HepG2 (cell line): ENCODE data around the gene MICOS13. TPM values are rescaled to one million over a fixed set of nuclear protein-coding genes. Genes with fewer than 3 reads are reported as not detected.
A peak's percentile ranks its signal among the peaks of the same experiment; 100 is the strongest.

Source experiments
- ARHGAP35 ChIP-seq: sonication (generic); formaldehyde crosslinking; IDR thresholded peaks from 2 replicates; pipeline ENCODE4 v1.9.0; 2022; ENCODE audit warnings: mild to moderate bottlenecking, inconsistent platforms, moderate library complexity, missing genetic modification reagents, borderline replicate concordance
- CEBPB ChIP-seq: IDR thresholded peaks from 2 replicates; pipeline ENCODE4 v1.6.1; 2011; ENCODE audit warnings: low read depth, low read length, improper control_type of control experiment, borderline replicate concordance
- FOXK1 ChIP-seq: sonication (generic); formaldehyde crosslinking; IDR thresholded peaks from 2 replicates; pipeline ENCODE4 v1.4.0; 2020; ENCODE audit warnings: low read depth, missing genetic modification reagents, borderline replicate concordance
- GFI1 ChIP-seq: sonication (generic); formaldehyde crosslinking; IDR thresholded peaks from 2 replicates; pipeline ENCODE4 v1.5.0; 2020; ENCODE audit warnings: missing genetic modification reagents, mild to moderate bottlenecking, borderline replicate concordance
- HBP1 ChIP-seq: IDR thresholded peaks from 2 replicates; pipeline ENCODE4 v1.6.1; 2016; ENCODE audit warnings: low read depth, control low read depth
- IKZF1 ChIP-seq: fragments of 450-650 bp; IDR thresholded peaks from 2 replicates; pipeline ENCODE4 v1.7.1; 2016
- IKZF5 ChIP-seq: IDR thresholded peaks from 2 replicates; pipeline ENCODE4 v1.6.1; 2018; ENCODE audit warnings: missing genetic modification reagents, mild to moderate bottlenecking, missing compliant biosample characterization
- JUND ChIP-seq: sonication (generic); formaldehyde crosslinking; IDR thresholded peaks from 2 replicates; pipeline ENCODE4 v1.8.0; 2022; ENCODE audit warnings: mild to moderate bottlenecking, missing genetic modification reagents
- MATR3 ChIP-seq: sonication (generic); formaldehyde crosslinking; IDR thresholded peaks from 2 replicates; pipeline ENCODE4 v1.4.0; 2020; ENCODE audit warnings: missing genetic modification reagents
- MEIS1 ChIP-seq: sonication (generic); formaldehyde crosslinking; IDR thresholded peaks from 2 replicates; pipeline ENCODE4 v1.9.0; 2021; ENCODE audit warnings: mild to moderate bottlenecking, missing genetic modification reagents, moderate library complexity, borderline replicate concordance
- MIXL1 ChIP-seq: IDR thresholded peaks from 2 replicates; pipeline ENCODE4 v1.6.1; 2016
- NCOR1 ChIP-seq: fragments of 200-600 bp; sonication (generic); IDR thresholded peaks from 2 replicates; pipeline ENCODE4 v1.7.0; 2017; ENCODE audit warnings: antibody characterized with exemption, low read length, borderline replicate concordance
- NFATC3 ChIP-seq: sonication (generic); formaldehyde crosslinking; IDR thresholded peaks from 2 replicates; pipeline ENCODE4 v1.5.1; 2020; ENCODE audit warnings: mild to moderate bottlenecking, missing genetic modification reagents
- NR2F1 ChIP-seq, 2 experiments: fragments of 450-650 bp in 1 of 2; formaldehyde crosslinking in 1 of 2; IDR thresholded peaks; 2 replicates each; pipeline versions ENCODE4 v1.5.0 to v1.6.1; 2016 to 2020; ENCODE audit warnings: mild to moderate bottlenecking in 1 of 2, missing compliant biosample characterization in 1 of 2, missing genetic modification reagents in 1 of 2, moderate library complexity in 1 of 2
- RXRB ChIP-seq: IDR thresholded peaks from 2 replicates; pipeline ENCODE4 v1.6.1; 2016; ENCODE audit warnings: borderline replicate concordance, missing genetic modification reagents, missing compliant biosample characterization
- SP2 ChIP-seq: sonication (generic); formaldehyde crosslinking; IDR thresholded peaks from 2 replicates; pipeline ENCODE4 v1.5.1; 2020; ENCODE audit warnings: mild to moderate bottlenecking, missing genetic modification reagents
- STAG1 ChIP-seq: sonication (generic); formaldehyde crosslinking; IDR thresholded peaks from 2 replicates; pipeline ENCODE4 v1.4.0; 2020; ENCODE audit warnings: missing genetic modification reagents
- SYNCRIP ChIP-seq: fragments of 200-400 bp; formaldehyde crosslinking; IDR thresholded peaks from 2 replicates; pipeline ENCODE4 v1.6.1; 2018; ENCODE audit warnings: mild to moderate bottlenecking, low read depth, low read length; ENCODE audit not compliant: insufficient read depth
- ZNF234 ChIP-seq: sonication (generic); formaldehyde crosslinking; conservative IDR thresholded peaks from 2 replicates; pipeline ENCODE4 v1.5.1; 2020; ENCODE audit warnings: mild to moderate bottlenecking, missing genetic modification reagents
- ZSCAN30 ChIP-seq: sonication (generic); formaldehyde crosslinking; IDR thresholded peaks from 2 replicates; pipeline ENCODE4 v1.5.0; 2020; ENCODE audit warnings: mild to moderate bottlenecking, missing genetic modification reagents
- polyA plus RNA-seq, 8 experiments: library from polyadenylated mRNA; depleted of rRNA in 3 of 8; stranded (reverse) in 7 of 8; unstranded in 1 of 8; fragments of >200 nt; fragmentation: Illumina TruSeq in 4 of 8; extraction: Trizol in 4 of 8; gene quantifications; 2 replicates each; pipeline versions ENCODE4 v1.2.1 to v1.2.3, GENCODE V29; 2011 to 2016; ENCODE audit warnings: low read depth in 4 of 8, missing spikeins in 1 of 8, mixed read lengths in 1 of 8; ENCODE audit not compliant: insufficient read depth in 1 of 8
- total RNA-seq, 5 experiments: library from RNA; depleted of rRNA; stranded (reverse); fragments of >200 nt; fragmentation: Illumina TruSeq; extraction: Trizol; gene quantifications; 2 replicates each; pipeline ENCODE4 v1.2.3, GENCODE V29; 2016; ENCODE audit warnings: low read depth in 1 of 5
- TF ChIP-seq, protein P1 (sequence below): sonication (generic); formaldehyde crosslinking; IDR thresholded peaks from 2 replicates; pipeline ENCODE4 v1.8.0; 2023; ENCODE audit warnings: mild to moderate bottlenecking, missing genetic modification reagents
- TF ChIP-seq, protein P2 (sequence below): sonication (generic); formaldehyde crosslinking; IDR thresholded peaks from 2 replicates; pipeline ENCODE4 v1.4.0; 2020; ENCODE audit warnings: missing genetic modification reagents
- TF ChIP-seq, protein P3 (sequence below): sonication (generic); formaldehyde crosslinking; IDR thresholded peaks from 2 replicates; pipeline ENCODE4 v1.5.0; 2020; ENCODE audit warnings: missing genetic modification reagents, mild to moderate bottlenecking, borderline replicate concordance

The MICOS13 gene
- total and polyA plus RNA-seq, 2 of the 13 experiments (the other 11 are each of a cell fraction or from before 2014, with no cell fraction given), result 28.8 to 35.4 TPM

GRCh38 chr19:5686647-5687359 is 6.5 kb upstream of the MICOS13 start (continued):
- TF ChIP-seq SYNCRIP (no peak), CEBPB (no peak), NFATC3 (CRISPR knock-in tag) (no peak), HBP1 (CRISPR knock-in tag) (no peak), RXRB (CRISPR knock-in tag) (peak; percentile 25), ARHGAP35 (no peak), SP2 (CRISPR knock-in tag) (no peak), MEIS1 (CRISPR knock-in tag) (peak; percentile 87; the same call in 1 of the 2 replicates), FOXK1 (CRISPR knock-in tag) (no peak), NCOR1 (no peak), NR2F1 (CRISPR knock-in tag; IDR thresholded peaks at IDR 0.05) (peak in 1 of 2 experiments; percentile 77; a peak in 2 of 4 replicates), JUND (CRISPR knock-in tag) (no peak), IKZF5 (peak; percentile 21; the same call in 1 of the 2 replicates), STAG1 (CRISPR knock-in tag) (peak; percentile 49), MIXL1 (no peak), ZNF234 (CRISPR knock-in tag) (no peak), MATR3 (CRISPR knock-in tag) (no peak), IKZF1 (no peak), ZSCAN30 (CRISPR knock-in tag) (no peak), GFI1 (no peak; the same call in 1 of the 2 replicates)
- TF ChIP-seq, protein P1, sequence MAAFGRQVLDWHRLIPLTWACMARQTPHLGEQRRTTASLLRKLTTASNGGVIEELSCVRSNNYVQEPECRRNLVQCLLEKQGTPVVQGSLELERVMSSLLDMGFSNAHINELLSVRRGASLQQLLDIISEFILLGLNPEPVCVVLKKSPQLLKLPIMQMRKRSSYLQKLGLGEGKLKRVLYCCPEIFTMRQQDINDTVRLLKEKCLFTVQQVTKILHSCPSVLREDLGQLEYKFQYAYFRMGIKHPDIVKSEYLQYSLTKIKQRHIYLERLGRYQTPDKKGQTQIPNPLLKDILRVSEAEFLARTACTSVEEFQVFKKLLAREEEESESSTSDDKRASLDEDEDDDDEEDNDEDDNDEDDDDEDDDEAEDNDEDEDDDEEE (CRISPR knock-in tag), result no peak
- TF ChIP-seq, protein P2, sequence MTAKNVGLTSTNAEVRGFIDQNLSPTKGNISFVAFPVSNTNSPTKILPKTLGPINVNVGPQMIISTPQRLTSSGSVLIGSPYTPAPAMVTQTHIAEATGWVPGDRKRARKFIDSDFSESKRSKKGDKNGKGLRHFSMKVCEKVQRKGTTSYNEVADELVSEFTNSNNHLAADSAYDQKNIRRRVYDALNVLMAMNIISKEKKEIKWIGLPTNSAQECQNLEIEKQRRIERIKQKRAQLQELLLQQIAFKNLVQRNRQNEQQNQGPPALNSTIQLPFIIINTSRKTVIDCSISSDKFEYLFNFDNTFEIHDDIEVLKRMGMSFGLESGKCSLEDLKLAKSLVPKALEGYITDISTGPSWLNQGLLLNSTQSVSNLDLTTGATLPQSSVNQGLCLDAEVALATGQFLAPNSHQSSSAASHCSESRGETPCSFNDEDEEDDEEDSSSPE (CRISPR knock-in tag), result no peak; the same call in 1 of the 2 replicates
- TF ChIP-seq, protein P3, sequence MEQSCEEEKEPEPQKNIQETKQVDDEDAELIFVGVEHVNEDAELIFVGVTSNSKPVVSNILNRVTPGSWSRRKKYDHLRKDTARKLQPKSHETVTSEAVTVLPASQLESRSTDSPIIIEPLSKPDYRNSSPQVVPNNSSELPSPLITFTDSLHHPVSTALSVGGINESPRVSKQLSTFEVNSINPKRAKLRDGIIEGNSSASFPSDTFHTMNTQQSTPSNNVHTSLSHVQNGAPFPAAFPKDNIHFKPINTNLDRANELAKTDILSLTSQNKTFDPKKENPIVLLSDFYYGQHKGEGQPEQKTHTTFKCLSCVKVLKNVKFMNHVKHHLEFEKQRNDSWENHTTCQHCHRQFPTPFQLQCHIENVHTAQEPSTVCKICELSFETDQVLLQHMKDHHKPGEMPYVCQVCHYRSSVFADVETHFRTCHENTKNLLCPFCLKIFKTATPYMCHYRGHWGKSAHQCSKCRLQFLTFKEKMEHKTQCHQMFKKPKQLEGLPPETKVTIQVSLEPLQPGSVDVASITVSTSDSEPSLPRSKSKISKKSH (CRISPR knock-in tag), result no peak
